ENCODE data around the gene HHEX.

GRCh38 chr10:92696606-92697383 is 7.0 kb downstream of the HHEX start:
- no peak for TF ChIP-seq CHD1 (IDR thresholded peaks at IDR 0.05; ENCODE audit: low read depth, low read length)
- TF ChIP-seq CTCF (conservative IDR thresholded peaks at IDR 0.05; ENCODE audit: low read depth, low read length): no peak
- no peak for TF ChIP-seq POLR2A (IDR thresholded peaks at IDR 0.05; ENCODE audit: low read depth, low read length)
- TF ChIP-seq FOS (IDR thresholded peaks at IDR 0.05; ENCODE audit: low read depth, low read length): no peak
- no peak for TF ChIP-seq MAZ (IDR thresholded peaks at IDR 0.05; ENCODE audit: borderline replicate concordance, low read depth, low read length)
- no peak for TF ChIP-seq NFE2L2 (IDR thresholded peaks at IDR 0.05; ENCODE audit: low read depth, low read length)
- no peak for TF ChIP-seq BHLHE40 (IDR thresholded peaks at IDR 0.05; ENCODE audit: low read depth, low read length)
- no peak for TF ChIP-seq RAD21 (IDR thresholded peaks at IDR 0.05; ENCODE audit: low read length)
